ENCODE measurements around the gene PTPRN2. TPM values are rescaled to one million over a fixed set of nuclear protein-coding genes. Genes with fewer than 3 reads are reported as not detected.

Gene PTPRN2
- total and polyA plus RNA-seq, 2 of the 13 experiments (the other 11 are each of a cell fraction or from before 2014, with no cell fraction given): 2.5 to 24.2 TPM

DNA sequence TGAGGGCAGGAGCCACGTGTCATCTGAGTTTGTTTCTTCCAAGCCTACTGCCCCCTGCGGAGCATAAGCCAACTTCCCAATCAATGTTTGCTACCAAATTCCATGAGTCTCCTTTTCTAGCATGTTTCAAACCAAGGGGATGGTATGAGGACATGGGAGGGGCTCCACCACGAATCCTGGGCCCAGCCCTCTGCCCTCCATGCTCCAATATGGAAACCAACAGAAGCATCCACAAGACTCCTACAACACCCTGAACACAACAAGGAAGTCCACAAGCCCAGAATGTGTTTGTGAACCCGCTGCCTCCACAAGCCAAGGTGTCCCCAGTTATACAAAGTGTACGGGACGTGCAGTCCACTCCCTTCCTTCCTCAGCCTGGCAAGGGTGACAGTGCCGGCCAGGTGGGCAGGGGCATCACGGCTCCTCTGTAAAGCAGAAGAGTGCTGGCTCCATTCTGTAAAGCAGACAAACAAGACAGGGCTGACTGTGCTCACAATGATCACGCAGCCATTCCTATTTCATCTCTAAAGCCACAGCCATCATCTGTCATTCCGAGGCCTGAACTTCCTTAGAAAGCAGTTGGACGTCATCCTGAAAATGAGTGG is 466.1 kb downstream of the PTPRN2 start:
- no TSS peak for BruUV-seq (replicated peaks)
- no peak overlapping the region for H3K27ac ChIP-seq (ENCODE audit: extremely low read length, insufficient read depth, low read length)
- TF ChIP-seq HMG20B (CRISPR knock-in tag; conservative IDR thresholded peaks at IDR 0.05): no peak
- TF ChIP-seq, protein P1, sequence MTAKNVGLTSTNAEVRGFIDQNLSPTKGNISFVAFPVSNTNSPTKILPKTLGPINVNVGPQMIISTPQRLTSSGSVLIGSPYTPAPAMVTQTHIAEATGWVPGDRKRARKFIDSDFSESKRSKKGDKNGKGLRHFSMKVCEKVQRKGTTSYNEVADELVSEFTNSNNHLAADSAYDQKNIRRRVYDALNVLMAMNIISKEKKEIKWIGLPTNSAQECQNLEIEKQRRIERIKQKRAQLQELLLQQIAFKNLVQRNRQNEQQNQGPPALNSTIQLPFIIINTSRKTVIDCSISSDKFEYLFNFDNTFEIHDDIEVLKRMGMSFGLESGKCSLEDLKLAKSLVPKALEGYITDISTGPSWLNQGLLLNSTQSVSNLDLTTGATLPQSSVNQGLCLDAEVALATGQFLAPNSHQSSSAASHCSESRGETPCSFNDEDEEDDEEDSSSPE (CRISPR knock-in tag; IDR thresholded peaks at IDR 0.05): no peak
- TF ChIP-seq, protein P2, sequence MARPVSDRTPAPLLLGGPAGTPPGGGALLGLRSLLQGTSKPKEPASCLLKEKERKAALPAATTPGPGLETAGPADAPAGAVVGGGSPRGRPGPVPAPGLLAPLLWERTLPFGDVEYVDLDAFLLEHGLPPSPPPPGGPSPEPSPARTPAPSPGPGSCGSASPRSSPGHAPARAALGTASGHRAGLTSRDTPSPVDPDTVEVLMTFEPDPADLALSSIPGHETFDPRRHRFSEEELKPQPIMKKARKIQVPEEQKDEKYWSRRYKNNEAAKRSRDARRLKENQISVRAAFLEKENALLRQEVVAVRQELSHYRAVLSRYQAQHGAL (CRISPR knock-in tag; IDR thresholded peaks at IDR 0.05; ENCODE audit: not compliant biosample characterization): no peak
- no peak for TF ChIP-seq SRSF4 (IDR thresholded peaks at IDR 0.05; ENCODE audit: low read depth, low read length, poor library complexity, severe bottlenecking)
- no peak for TF ChIP-seq ZNF567 (CRISPR knock-in tag; IDR thresholded peaks at IDR 0.05; ENCODE audit: borderline replicate concordance)
- no peak for TF ChIP-seq MTA1 (CRISPR knock-in tag; IDR thresholded peaks at IDR 0.05; ENCODE audit: borderline replicate concordance)
- TF ChIP-seq NCOR1 (IDR thresholded peaks at IDR 0.05; ENCODE audit: borderline replicate concordance, low read length): no peak
- no peak for TF ChIP-seq ZNF776 (CRISPR knock-in tag; IDR thresholded peaks at IDR 0.05)
- TF ChIP-seq ZNF234 (CRISPR knock-in tag; conservative IDR thresholded peaks at IDR 0.05): no peak
- no peak for TF ChIP-seq ZNF260 (CRISPR knock-in tag; IDR thresholded peaks at IDR 0.05; ENCODE audit: borderline replicate concordance, low read depth)
- TF ChIP-seq, protein P3, sequence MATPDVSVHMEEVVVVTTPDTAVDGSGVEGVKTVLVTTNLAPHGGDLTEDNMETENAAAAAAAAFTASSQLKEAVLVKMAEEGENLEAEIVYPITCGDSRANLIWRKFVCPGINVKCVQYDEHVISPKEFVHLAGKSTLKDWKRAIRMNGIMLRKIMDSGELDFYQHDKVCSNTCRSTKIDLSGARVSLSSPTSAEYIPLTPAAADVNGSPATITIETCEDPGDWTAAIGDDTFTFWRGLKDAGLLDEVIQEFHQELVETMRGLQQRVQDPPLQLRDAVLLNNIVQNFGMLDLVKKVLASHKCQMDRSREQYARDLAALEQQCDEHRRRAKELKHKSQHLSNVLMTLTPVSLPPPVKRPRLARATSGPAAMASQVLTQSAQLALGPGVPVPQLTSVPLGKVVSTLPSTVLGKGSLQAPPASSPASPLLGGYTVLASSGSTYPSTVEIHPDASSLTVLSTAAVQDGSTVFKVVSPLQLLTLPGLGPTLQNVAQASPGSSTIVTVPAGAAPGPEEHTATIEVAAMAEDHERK (CRISPR knock-in tag; IDR thresholded peaks at IDR 0.05; ENCODE audit: low read depth): no peak
- no peak for TF ChIP-seq ZNF619 (CRISPR knock-in tag; IDR thresholded peaks at IDR 0.05)
- no peak for TF ChIP-seq ZFP82 (CRISPR knock-in tag; IDR thresholded peaks at IDR 0.05; ENCODE audit: borderline replicate concordance)
- TF ChIP-seq, protein P4, sequence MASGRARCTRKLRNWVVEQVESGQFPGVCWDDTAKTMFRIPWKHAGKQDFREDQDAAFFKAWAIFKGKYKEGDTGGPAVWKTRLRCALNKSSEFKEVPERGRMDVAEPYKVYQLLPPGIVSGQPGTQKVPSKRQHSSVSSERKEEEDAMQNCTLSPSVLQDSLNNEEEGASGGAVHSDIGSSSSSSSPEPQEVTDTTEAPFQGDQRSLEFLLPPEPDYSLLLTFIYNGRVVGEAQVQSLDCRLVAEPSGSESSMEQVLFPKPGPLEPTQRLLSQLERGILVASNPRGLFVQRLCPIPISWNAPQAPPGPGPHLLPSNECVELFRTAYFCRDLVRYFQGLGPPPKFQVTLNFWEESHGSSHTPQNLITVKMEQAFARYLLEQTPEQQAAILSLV (CRISPR knock-in tag; IDR thresholded peaks at IDR 0.05; ENCODE audit: borderline replicate concordance): no peak
- TF ChIP-seq KAT7 (CRISPR knock-in tag; IDR thresholded peaks at IDR 0.05; ENCODE audit: borderline replicate concordance): no peak
- TF ChIP-seq ZNF782 (CRISPR knock-in tag; IDR thresholded peaks at IDR 0.05; ENCODE audit: borderline replicate concordance): no peak
- no peak for TF ChIP-seq MEIS2 (CRISPR knock-in tag; IDR thresholded peaks at IDR 0.05)
- TF ChIP-seq, protein P5, sequence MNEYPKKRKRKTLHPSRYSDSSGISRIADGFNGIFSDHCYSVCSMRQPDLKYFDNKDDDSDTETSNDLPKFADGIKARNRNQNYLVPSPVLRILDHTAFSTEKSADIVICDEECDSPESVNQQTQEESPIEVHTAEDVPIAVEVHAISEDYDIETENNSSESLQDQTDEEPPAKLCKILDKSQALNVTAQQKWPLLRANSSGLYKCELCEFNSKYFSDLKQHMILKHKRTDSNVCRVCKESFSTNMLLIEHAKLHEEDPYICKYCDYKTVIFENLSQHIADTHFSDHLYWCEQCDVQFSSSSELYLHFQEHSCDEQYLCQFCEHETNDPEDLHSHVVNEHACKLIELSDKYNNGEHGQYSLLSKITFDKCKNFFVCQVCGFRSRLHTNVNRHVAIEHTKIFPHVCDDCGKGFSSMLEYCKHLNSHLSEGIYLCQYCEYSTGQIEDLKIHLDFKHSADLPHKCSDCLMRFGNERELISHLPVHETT (CRISPR knock-in tag; conservative IDR thresholded peaks at IDR 0.05): no peak
- no peak for TF ChIP-seq TSC22D2 (CRISPR knock-in tag; IDR thresholded peaks at IDR 0.05; ENCODE audit: borderline replicate concordance)
- WGBS (ENCODE audit: low lambda C conversion rate): 84% methylated on average over 8 of the region's 11 CpGs
- intact Hi-C loops (cut with micrococcal nuclease; ENCODE audit: unreplicated experiment): no loop called here
- no peak overlapping the region for H3K9ac ChIP-seq (ENCODE audit: insufficient read depth, low read depth, low read length)
- H3K4me3 ChIP-seq (replicated peaks in 1 of 3; ENCODE audit: insufficient read depth in 1 of 3, low read depth in 2 of 3, low read length in 3 of 3): no peak overlapping the region
- in situ Hi-C loops (cut with HindIII; ENCODE audit: extremely low pct_ligation_motif_present, low pct_unique_long_range_greater_than_20kb): no loop called here
- no peaks in the 10 kb centered on the region for H3K36me3 ChIP-seq (replicated peaks in 1 of 2; ENCODE audit: control insufficient read depth in 1 of 2, insufficient read depth in 2 of 2, low read length in 2 of 2)
- POLR2A ChIA-PET: no interaction called here
- H3K79me2 ChIP-seq (ENCODE audit: insufficient read depth, low read length): no peaks in the 10 kb centered on the region
- H3K9me3 ChIP-seq (ENCODE audit: low read length): peaks cover 19% of the 10 kb centered on the region
- no peak for ATAC-seq
- H3K27me3 ChIP-seq (ENCODE audit: control insufficient read depth in 1 of 2, insufficient read depth in 2 of 2, low read length in 2 of 2): no peaks in the 10 kb centered on the region
- CTCF ChIA-PET (ENCODE audit: low intra/inter-chr PET ratio, low total read pairs): no interaction called here
- peaks cover 4% of the 10 kb centered on the region for H3K4me1 ChIP-seq (ENCODE audit: insufficient read depth, low read length)
- FAIRE-seq: no peak
- H4K20me1 ChIP-seq (ENCODE audit: insufficient read depth, low read length): no peaks in the 10 kb centered on the region
- H2AFZ ChIP-seq (ENCODE audit: low read length): no peak overlapping the region
- DNase-seq (ENCODE audit: low spot score): no peak
- H3K4me2 ChIP-seq (ENCODE audit: low read depth, low read length): no peak overlapping the region
